Cardiac muscle cell (in vitro differentiated cells and primary cell): Measurements from ENCODE around the gene AGXT2. TPM values are rescaled to one million over a fixed set of nuclear protein-coding genes. Genes with fewer than 3 reads are reported as not detected.

Experiments
- DNase-seq, 2 donors: peaks; one replicate each; pipeline versions ENCODE4 v3.0.0 to v3.0.0-alpha.2; 2010 to 2017; ENCODE audit warnings: low read depth in 1 of 2, low spot score in 1 of 2
- H3K27ac ChIP-seq: fragments of 200-600 bp; sonication (generic); 2 replicates; pipeline ENCODE4 v1.5.1; 2016
- H3K27me3 ChIP-seq: fragments of 200-600 bp; sonication (generic); 2 replicates; pipeline ENCODE4 v1.6.0; 2016; ENCODE audit warnings: control low read depth
- H3K36me3 ChIP-seq: fragments of 200-600 bp; sonication (generic); 2 replicates; pipeline ENCODE4 v1.5.1; 2016; ENCODE audit warnings: control low read depth
- H3K4me1 ChIP-seq: fragments of 200-600 bp; sonication (generic); 2 replicates; pipeline ENCODE4 v1.8.1; 2017; ENCODE audit warnings: low read depth, mild to moderate bottlenecking, mixed run types
- H3K4me3 ChIP-seq: fragments of 200-600 bp; sonication (generic); 2 replicates; pipeline ENCODE4 v1.5.1; 2016; ENCODE audit warnings: mild to moderate bottlenecking
- H3K9me3 ChIP-seq: fragments of 200-600 bp; sonication (generic); 2 replicates; pipeline ENCODE4 v1.5.1; 2017; ENCODE audit warnings: low read depth, mild to moderate bottlenecking, control low read depth
- CTCF ChIP-seq: IDR thresholded peaks from 2 replicates; pipeline ENCODE4 v1.5.1; 2012; ENCODE audit warnings: low read depth, mild to moderate bottlenecking, low read length
- polyA plus RNA-seq: library from polyadenylated mRNA; unstranded; fragments of >200 nt; fragmentation: Nextera tagmentation; extraction: Ambion mirVana; gene quantifications from 2 replicates; pipeline ENCODE4 v1.2.1, GENCODE V29; 2016
- total RNA-seq: library from RNA; depleted of rRNA; stranded (reverse); fragments of >200 nt; gene quantifications from 2 replicates; pipeline ENCODE4 v1.2.3, GENCODE V29; 2016

The AGXT2 gene
- total RNA-seq (0.07 TPM in 1 of 2 replicates, not detected in the other), polyA plus RNA-seq (not detected in 2 replicates)

GRCh38 chr5:35047785-35048404 lies at the start of gene AGXT2:
TSS of gene AGXT2 (minus strand) at chr5:35047949. CDS start at chr5:35047892, 57 bp downstream.
- Histone ChIP-seq H3K27me3 (no peaks in the 10 kb centered on the region), H3K4me1 (no peaks in the 10 kb centered on the region), H3K36me3 (no peaks in the 10 kb centered on the region), H3K27ac (no peak within 1 kb of the TSS), H3K4me3 (no peak within 1 kb of the TSS), H3K9me3 (no peaks in the 10 kb centered on the region)
- TF ChIP-seq CTCF: no peak
- no peak for DNase-seq

GRCh38 chr5:35096932-35097331 lies 49.2 kb upstream of the AGXT2 start:
- no peak for DNase-seq
- Histone ChIP-seq H3K36me3 (no peaks in the 10 kb centered on the region), H3K4me1 (no peaks in the 10 kb centered on the region), H3K9me3 (no peaks in the 10 kb centered on the region), H3K27ac (no peak overlapping the region), H3K27me3 (no peaks in the 10 kb centered on the region), H3K4me3 (no peak overlapping the region)
- no peak for TF ChIP-seq CTCF

GRCh38 chr5:35096216-35096615 lies 48.5 kb upstream of the AGXT2 start:
- H3K9me3 ChIP-seq: no peaks in the 10 kb centered on the region
- TF ChIP-seq CTCF: no peak
- H3K4me3 ChIP-seq: no peak overlapping the region
- no peaks in the 10 kb centered on the region for H3K36me3 ChIP-seq
- H3K27me3 ChIP-seq: no peaks in the 10 kb centered on the region
- no peaks in the 10 kb centered on the region for H3K4me1 ChIP-seq
- DNase-seq: peak in 1 of 2 donors; percentile 8
- no peak overlapping the region for H3K27ac ChIP-seq

GRCh38 chr5:35095366-35095765 lies 47.6 kb upstream of the AGXT2 start:
- no peak overlapping the region for H3K27ac ChIP-seq

GRCh38 chr5:35094948-35095347 lies 47.2 kb upstream of the AGXT2 start:
- no peaks in the 10 kb centered on the region for H3K36me3 ChIP-seq
- no peak overlapping the region for H3K4me3 ChIP-seq
- no peaks in the 10 kb centered on the region for H3K27me3 ChIP-seq
- no peak overlapping the region for H3K27ac ChIP-seq
- no peaks in the 10 kb centered on the region for H3K9me3 ChIP-seq
- no peak for DNase-seq
- no peak for TF ChIP-seq CTCF
- no peaks in the 10 kb centered on the region for H3K4me1 ChIP-seq

More at GRCh38 chr5:35095366-35095765, 47.6 kb upstream of the AGXT2 start:
- no peaks in the 10 kb centered on the region for H3K4me1 ChIP-seq
- TF ChIP-seq CTCF: no peak
- DNase-seq: no peak
- H3K9me3 ChIP-seq: no peaks in the 10 kb centered on the region
- no peaks in the 10 kb centered on the region for H3K36me3 ChIP-seq
- H3K4me3 ChIP-seq: no peak overlapping the region
- H3K27me3 ChIP-seq: no peaks in the 10 kb centered on the region
